SU-DHL-6 (cell line): ENCODE results near the gene SPRR5.

Experiments used
- CTCF ChIP-seq: fragments of 200-600 bp; sonication (generic); IDR thresholded peaks from one replicate; pipeline ENCODE4 v1.5.1; 2017; ENCODE audit warnings: antibody characterized with exemption, mild to moderate bottlenecking, low read length, moderate library complexity; ENCODE audit not compliant: insufficient read depth, poor library complexity, severe bottlenecking
- EZH2phosphoT487 ChIP-seq: fragments of 200-600 bp; sonication (generic), shearing (Covaris generic); conservative IDR thresholded peaks from 2 replicates; pipeline ENCODE4 v1.6.1; 2018; ENCODE audit warnings: mild to moderate bottlenecking, antibody characterized with exemption, low read length, moderate library complexity, mixed read lengths

- TF ChIP-seq CTCF: no peak
- TF ChIP-seq EZH2phosphoT487: no peak
Observed at GRCh38 chr1:152981146-152981871, 34.3 kb downstream of the SPRR5 start.
